Stimulated activated naive CD8-positive, alpha-beta T cell treated with anti-CD3 and anti-CD28 coated beads, Interleukin-15, Interleukin-2, amounts not matched to agents 100 U/mL and 50 U/mL, for 24 hours (primary cell): ENCODE results near the gene BMP2K.

Source experiments
- ATAC-seq: fragments of 150-1000 bp; cut with Tn5 transposase; one replicate; pipeline ENCODE4 v1.10.0; 2021
- DNase-seq: peaks from one replicate; pipeline ENCODE4 v3.0.0; 2021

BMP2K gene

GRCh38 chr4:78930016-78930629 is 154.0 kb downstream of the BMP2K start:
- DNase-seq (no peak), ATAC-seq (no peak)

- DNase-seq (no peak), ATAC-seq (no peak)
Measured at GRCh38 chr4:78936989-78937388, 160.8 kb downstream of the BMP2K start.

GRCh38 chr4:78937837-78938236 is 161.7 kb downstream of the BMP2K start:
- DNase-seq (no peak), ATAC-seq (no peak)

- DNase-seq = no peak
- ATAC-seq = no peak
Measured at GRCh38 chr4:78938474-78938867, 162.3 kb downstream of the BMP2K start.

GRCh38 chr4:78938868-78939666 is 162.9 kb downstream of the BMP2K start, which contains the start of gene PAQR3:
TSS of gene PAQR3 (minus strand) at chr4:78939438. CDS start at chr4:78939224, 214 bp downstream.
- DNase-seq (peak; percentile 90), ATAC-seq (peak; percentile 96)

GRCh38 chr4:78939667-78940008 is 163.5 kb downstream of the BMP2K start:
- ATAC-seq (no peak), DNase-seq (no peak)

- DNase-seq = no peak
- ATAC-seq = no peak
Measured at GRCh38 chr4:78940752-78941151, 164.6 kb downstream of the BMP2K start.

GRCh38 chr4:78944381-78944780 is 168.2 kb downstream of the BMP2K start:
- no peak for DNase-seq
- ATAC-seq = no peak

- ATAC-seq (peak; percentile 81), DNase-seq (no peak)
Measured at GRCh38 chr4:78945651-78946179, 169.6 kb downstream of the BMP2K start.

- ATAC-seq (no peak), DNase-seq (no peak)
Measured at GRCh38 chr4:78949735-78950134, 173.6 kb downstream of the BMP2K start.

- DNase-seq (peak; percentile 24), ATAC-seq (peak; percentile 32)
Measured at GRCh38 chr4:78951862-78952472, 175.8 kb downstream of the BMP2K start.

GRCh38 chr4:78953231-78953630 is 177.1 kb downstream of the BMP2K start:
- DNase-seq = no peak
- no peak for ATAC-seq

GRCh38 chr4:78953769-78954666 is 177.9 kb downstream of the BMP2K start:
- ATAC-seq (no peak), DNase-seq (no peak)

- ATAC-seq (no peak), DNase-seq (no peak)
Measured at GRCh38 chr4:78956975-78957374, 180.8 kb downstream of the BMP2K start.

GRCh38 chr4:78960926-78961325 is 184.8 kb downstream of the BMP2K start:
- ATAC-seq = no peak
- no peak for DNase-seq
